ENCODE results near the gene LRRC71. TPM values are rescaled to one million over a fixed set of nuclear protein-coding genes. Genes with fewer than 3 reads are reported as not detected.

Gene LRRC71
- total RNA-seq, result 0.32 TPM
- long read RNA-seq, result 0 reads

- peak; percentile 95 for DNase-seq (ENCODE audit: low spot score)
These were observed at the start of gene LRRC71 for GRCh38 chr1:156920233-156921052. TSS of gene LRRC71 (plus strand) at chr1:156920632. CDS start at chr1:156920804, 172 bp downstream.

- no peak for DNase-seq (ENCODE audit: low spot score)
These were observed 46.8 kb upstream of the LRRC71 start for GRCh38 chr1:156873659-156874058.

GRCh38 chr1:156874142-156874541, 46.3 kb upstream of the LRRC71 start:
- no peak for DNase-seq (ENCODE audit: low spot score)

- DNase-seq (ENCODE audit: low spot score), result no peak
These were observed 45.7 kb upstream of the LRRC71 start for GRCh38 chr1:156874572-156875340.

- DNase-seq (ENCODE audit: low spot score), result no peak
These were observed 45.2 kb upstream of the LRRC71 start for GRCh38 chr1:156875341-156875615.

- DNase-seq (ENCODE audit: low spot score), result no peak
These were observed 44.2 kb upstream of the LRRC71 start for GRCh38 chr1:156876281-156876680.

- no peak for DNase-seq (ENCODE audit: low spot score)
These were observed 42.8 kb upstream of the LRRC71 start for GRCh38 chr1:156877433-156878170.

- no peak for DNase-seq (ENCODE audit: low spot score)
These were observed 40.6 kb upstream of the LRRC71 start for GRCh38 chr1:156879876-156880275.

- DNase-seq (ENCODE audit: low spot score), result no peak
These were observed 40.0 kb upstream of the LRRC71 start for GRCh38 chr1:156880473-156880872.

- no peak for DNase-seq (ENCODE audit: low spot score)
These were observed 39.3 kb upstream of the LRRC71 start for GRCh38 chr1:156881101-156881500.

GRCh38 chr1:156881663-156882062, 38.8 kb upstream of the LRRC71 start:
- no peak for DNase-seq (ENCODE audit: low spot score)

- DNase-seq (ENCODE audit: low spot score), result no peak
These were observed 37.9 kb upstream of the LRRC71 start for GRCh38 chr1:156882543-156882942.

- DNase-seq (ENCODE audit: low spot score), result no peak
These were observed 36.5 kb upstream of the LRRC71 start for GRCh38 chr1:156883919-156884318.

GRCh38 chr1:156884560-156885184, 35.8 kb upstream of the LRRC71 start:
- DNase-seq (ENCODE audit: low spot score), result no peak

GRCh38 chr1:156885314-156885713, 35.1 kb upstream of the LRRC71 start:
- DNase-seq (ENCODE audit: low spot score), result no peak

- DNase-seq (ENCODE audit: low spot score), result no peak
These were observed 34.5 kb upstream of the LRRC71 start for GRCh38 chr1:156885880-156886355.

- DNase-seq (ENCODE audit: low spot score), result no peak
These were observed 33.7 kb upstream of the LRRC71 start for GRCh38 chr1:156886583-156887281.

- no peak for DNase-seq (ENCODE audit: low spot score)
These were observed 33.1 kb upstream of the LRRC71 start for GRCh38 chr1:156887317-156887716.

- no peak for DNase-seq (ENCODE audit: low spot score)
These were observed 32.7 kb upstream of the LRRC71 start for GRCh38 chr1:156887734-156888133.

- no peak for DNase-seq (ENCODE audit: low spot score)
These were observed 30.4 kb upstream of the LRRC71 start for GRCh38 chr1:156889802-156890580.

Measured in mesenteric fat pad (tissue), 1 donor.